CD4-positive, alpha-beta T cell (primary cell): Measurements from ENCODE around the gene DZIP1. TPM values are rescaled to one million over a fixed set of nuclear protein-coding genes. Genes with fewer than 3 reads are reported as not detected.

Experiments
- ATAC-seq: fragments of 200-7000 bp; cut with Tn5 transposase; one replicate; pipeline ENCODE4 v1.10.0; 2022; ENCODE audit warnings: mild to moderate bottlenecking; ENCODE audit not compliant: poor library complexity
- CTCF ChIA-PET: fragments of 350-600 bp; sonication (Branson Sonifier 250); formaldehyde crosslinking; loops from one replicate; lab custom pipeline; 2021; ENCODE audit warnings: antibody characterized with exemption, inconsistent platforms; lab: Charles Lee
- POLR2A ChIA-PET: fragments of 350-600 bp; sonication (Branson Sonifier 250); formaldehyde crosslinking; loops from one replicate; lab custom pipeline; 2021; ENCODE audit warnings: antibody characterized with exemption, inconsistent platforms; lab: Charles Lee
- DNase-seq, 14 experiments: peaks; one replicate each; pipeline ENCODE4 v3.0.0-alpha.2; 2013 to 2020; ENCODE audit warnings: mixed read lengths in 2 of 14
- H3K27ac ChIP-seq, 2 donors: one replicate each; pipeline versions ENCODE4 v1.5.1 to v1.7.0; 2013; ENCODE audit warnings: low read length in 2 of 2, low read depth in 1 of 2, mild to moderate bottlenecking in 1 of 2
- H3K27me3 ChIP-seq, 2 experiments: 1 replicate in 1 of 2; 2 replicates in 1 of 2; pipeline versions ENCODE4 v1.6.1 to v1.7.0; 2013; ENCODE audit warnings: low read length in 2 of 2, control low read depth in 1 of 2, mild to moderate bottlenecking in 1 of 2, moderate library complexity in 1 of 2; ENCODE audit not compliant: insufficient read depth in 2 of 2, control insufficient read depth in 1 of 2
- H3K36me3 ChIP-seq: one replicate; pipeline ENCODE4 v1.6.1; 2013; ENCODE audit warnings: low read length, control low read depth; ENCODE audit not compliant: insufficient read depth
- H3K4me1 ChIP-seq: one replicate; pipeline ENCODE4 v1.6.1; 2013; ENCODE audit warnings: low read length, control low read depth; ENCODE audit not compliant: insufficient read depth
- H3K4me3 ChIP-seq: one replicate; pipeline ENCODE4 v1.5.1; 2013; ENCODE audit warnings: mild to moderate bottlenecking, low read length, moderate library complexity
- H3K9me3 ChIP-seq, 2 experiments: 1 replicate in 1 of 2; 2 replicates in 1 of 2; pipeline versions ENCODE4 v1.6.1 to v1.7.0; 2013; ENCODE audit warnings: low read length in 2 of 2, mild to moderate bottlenecking in 2 of 2, control low read depth in 1 of 2, moderate library complexity in 1 of 2; ENCODE audit not compliant: control insufficient read depth in 1 of 2, insufficient read depth in 1 of 2
- H3K27ac Mint-ChIP-seq: one replicate; pipeline ENCODE4 v1.8.0; 2020; ENCODE audit warnings: mixed read lengths
- H3K27me3 Mint-ChIP-seq: one replicate; pipeline ENCODE4 v1.8.0; 2021; ENCODE audit warnings: mixed read lengths
- H3K36me3 Mint-ChIP-seq: one replicate; pipeline ENCODE4 v1.8.0; 2021; ENCODE audit warnings: low read depth, mixed read lengths
- H3K4me1 Mint-ChIP-seq: one replicate; pipeline ENCODE4 v1.8.0; 2021; ENCODE audit warnings: low read depth, mixed read lengths
- H3K4me3 Mint-ChIP-seq: one replicate; pipeline ENCODE4 v1.8.0; 2020; ENCODE audit warnings: mild to moderate bottlenecking, mixed read lengths
- H3K9me3 Mint-ChIP-seq: one replicate; pipeline ENCODE4 v1.8.0; 2020; ENCODE audit warnings: mixed read lengths
- CTCF ChIP-seq: fragments of 200-600 bp; IDR thresholded peaks from one replicate; pipeline ENCODE4 v1.8.0; 2022; ENCODE audit warnings: antibody characterized with exemption, mild to moderate bottlenecking
- intact Hi-C, 2 experiments: fragments of 100-400 bp; cut with DNase I in 1 of 2; cut with micrococcal nuclease in 1 of 2; formaldehyde crosslinking; loops; one replicate each; pipeline versions ENCODE4 v1.15.1 to v1.9.0; 2023 to 2025; cut with DNase I, micrococcal nuclease
- total RNA-seq, 174 experiments: library from RNA in 2 of 174; stranded (reverse) in 2 of 174; gene quantifications; one replicate each; pipeline ENCODE4 v1.2.3 and lab custom pipeline; 2021 to 2026

Gene DZIP1
- total RNA-seq, 2 experiments from 2014 or later, result not detected

GRCh38 chr13:95557013-95557412 lies 87.5 kb downstream of the DZIP1 start:
- H3K4me3 ChIP-seq, result no peak overlapping the region
- no peak overlapping the region for H3K27ac ChIP-seq
- ChIA-PET POLR2A (no interaction called here), CTCF (no interaction called here)
- no peak for TF ChIP-seq CTCF
- ATAC-seq, result no peak
- intact Hi-C loops, result no loop called here
- H3K27me3 ChIP-seq, result peaks cover 26% of the 10 kb centered on the region in 2 experiments
- Mint-ChIP-seq H3K27ac (no peak overlapping the region), H3K4me3 (no peak overlapping the region), H3K36me3 (no peaks in the 10 kb centered on the region), H3K27me3 (peaks cover 58% of the 10 kb centered on the region), H3K4me1 (peaks cover 13% of the 10 kb centered on the region), H3K9me3 (no peaks in the 10 kb centered on the region)
- H3K9me3 ChIP-seq, result peaks cover 0 to 13% of the 10 kb centered on the region in 2 experiments
- no peaks in the 10 kb centered on the region for H3K36me3 ChIP-seq
- no peak for DNase-seq
- H3K4me1 ChIP-seq, result peaks cover 12% of the 10 kb centered on the region

- ChIA-PET POLR2A (no interaction called here), CTCF (no interaction called here)
- ATAC-seq (no peak), DNase-seq (peak in 1 of 14 experiments; percentile 7)
- H3K27me3 Mint-ChIP-seq, result peaks cover 79% of the 10 kb centered on the region
- H3K36me3 Mint-ChIP-seq, result no peaks in the 10 kb centered on the region
- H3K4me3 ChIP-seq, result no peak overlapping the region
- intact Hi-C loops, result no loop called here
- TF ChIP-seq CTCF, result no peak
- H3K27ac ChIP-seq, result no peak overlapping the region
- H3K9me3 Mint-ChIP-seq, result no peaks in the 10 kb centered on the region
- peaks cover 12% of the 10 kb centered on the region for H3K4me1 ChIP-seq
- H3K9me3 ChIP-seq, result peaks cover 0 to 13% of the 10 kb centered on the region in 2 experiments
- H3K4me1 Mint-ChIP-seq, result peaks cover 20% of the 10 kb centered on the region
- peak overlapping the region; percentile 71 for H3K4me3 Mint-ChIP-seq
- H3K36me3 ChIP-seq, result no peaks in the 10 kb centered on the region
- no peak overlapping the region for H3K27ac Mint-ChIP-seq
- H3K27me3 ChIP-seq, result peaks cover 27 to 51% of the 10 kb centered on the region in 2 experiments
These were observed 90.7 kb downstream of the DZIP1 start for GRCh38 chr13:95553581-95554385.

- H3K27me3 Mint-ChIP-seq, result peaks cover 81% of the 10 kb centered on the region
- Histone ChIP-seq H3K36me3 (no peaks in the 10 kb centered on the region), H3K9me3 (peaks cover 0 to 13% of the 10 kb centered on the region in 2 experiments), H3K27me3 (peaks cover 27 to 55% of the 10 kb centered on the region in 2 experiments), H3K27ac (no peak within 1 kb of the TSS), H3K4me1 (peaks cover 12% of the 10 kb centered on the region), H3K4me3 (no peak within 1 kb of the TSS)
- peak in 2 of 14 experiments; percentile 5 to 14 for DNase-seq
- ATAC-seq, result no peak
- no peak within 1 kb of the TSS for H3K27ac Mint-ChIP-seq
- intact Hi-C loops, result no loop called here
- peaks cover 20% of the 10 kb centered on the region for H3K4me1 Mint-ChIP-seq
- ChIA-PET POLR2A (no interaction called here), CTCF (no interaction called here)
- peak within 1 kb of the TSS; percentile 71 for H3K4me3 Mint-ChIP-seq
- H3K36me3 Mint-ChIP-seq, result no peaks in the 10 kb centered on the region
- TF ChIP-seq CTCF, result no peak
- H3K9me3 Mint-ChIP-seq, result no peaks in the 10 kb centered on the region
These were observed 91.7 kb downstream of the DZIP1 start, which contains the start of gene CLDN10 for GRCh38 chr13:95552539-95553441. Gene CLDN10 (plus strand): TSS chr13:95552720. CDS start chr13:95552754, 34 bp downstream.
